NCI-H128 (cell line): Measurements from ENCODE around the gene ASIC4.

Source experiments
- DNase-seq: peaks from one replicate; lab custom pipeline; 2025; ENCODE audit not compliant: unreplicated experiment; lab: John Stamatoyannopoulos, UW

The ASIC4 gene

GRCh38 chr2:219478916-219479315 is 35.4 kb upstream of the ASIC4 start:
- DNase-seq = no peak

DNA sequence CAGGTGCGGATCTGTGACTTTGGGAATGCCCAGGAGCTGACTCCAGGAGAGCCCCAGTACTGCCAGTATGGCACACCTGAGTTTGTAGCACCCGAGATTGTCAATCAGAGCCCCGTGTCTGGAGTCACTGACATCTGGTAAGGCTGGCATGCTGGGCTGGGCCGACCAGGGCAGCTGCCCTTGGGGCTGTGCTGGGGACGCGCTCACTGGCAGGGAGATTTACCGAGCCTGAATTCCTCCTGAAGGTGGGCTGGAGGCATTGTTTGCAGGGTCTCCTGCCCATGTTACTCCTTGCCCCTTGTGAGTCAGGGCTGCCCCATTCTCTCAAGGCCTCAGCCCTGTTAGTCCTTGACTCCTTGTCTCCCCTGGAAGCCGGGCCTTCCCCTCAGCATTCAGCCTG is 34.3 kb upstream of the ASIC4 start:
- DNase-seq = no peak

GRCh38 chr2:219482674-219483405 is 31.4 kb upstream of the ASIC4 start:
- no peak for DNase-seq

- DNase-seq = no peak
These were observed 30.6 kb upstream of the ASIC4 start for GRCh38 chr2:219483451-219484342.

DNA sequence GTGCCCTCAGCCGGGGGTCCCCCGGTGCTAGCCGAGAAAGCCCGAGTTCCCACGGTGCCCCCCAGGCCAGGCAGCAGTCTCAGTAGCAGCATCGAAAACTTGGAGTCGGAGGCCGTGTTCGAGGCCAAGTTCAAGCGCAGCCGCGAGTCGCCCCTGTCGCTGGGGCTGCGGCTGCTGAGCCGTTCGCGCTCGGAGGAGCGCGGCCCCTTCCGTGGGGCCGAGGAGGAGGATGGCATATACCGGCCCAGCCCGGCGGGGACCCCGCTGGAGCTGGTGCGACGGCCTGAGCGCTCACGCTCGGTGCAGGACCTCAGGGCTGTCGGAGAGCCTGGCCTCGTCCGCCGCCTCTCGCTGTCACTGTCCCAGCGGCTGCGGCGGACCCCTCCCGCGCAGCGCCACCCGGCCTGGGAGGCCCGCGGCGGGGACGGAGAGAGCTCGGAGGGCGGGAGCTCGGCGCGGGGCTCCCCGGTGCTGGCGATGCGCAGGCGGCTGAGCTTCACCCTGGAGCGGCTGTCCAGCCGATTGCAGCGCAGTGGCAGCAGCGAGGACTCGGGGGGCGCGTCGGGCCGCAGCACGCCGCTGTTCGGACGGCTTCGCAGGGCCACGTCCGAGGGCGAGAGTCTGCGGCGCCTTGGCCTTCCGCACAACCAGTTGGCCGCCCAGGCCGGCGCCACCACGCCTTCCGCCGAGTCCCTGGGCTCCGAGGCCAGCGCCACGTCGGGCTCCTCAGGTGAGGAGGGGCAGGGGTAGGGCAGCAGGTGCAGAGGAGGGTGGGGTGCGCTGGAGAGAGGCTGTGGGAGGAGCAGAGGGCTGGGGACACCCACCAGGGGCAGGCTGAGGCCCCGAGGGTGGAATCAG is 29.7 kb upstream of the ASIC4 start:
- no peak for DNase-seq

- DNase-seq = no peak
These were observed 29.1 kb upstream of the ASIC4 start for GRCh38 chr2:219485201-219485580.

- no peak for DNase-seq
These were observed 27.8 kb upstream of the ASIC4 start for GRCh38 chr2:219486380-219486959.

DNA sequence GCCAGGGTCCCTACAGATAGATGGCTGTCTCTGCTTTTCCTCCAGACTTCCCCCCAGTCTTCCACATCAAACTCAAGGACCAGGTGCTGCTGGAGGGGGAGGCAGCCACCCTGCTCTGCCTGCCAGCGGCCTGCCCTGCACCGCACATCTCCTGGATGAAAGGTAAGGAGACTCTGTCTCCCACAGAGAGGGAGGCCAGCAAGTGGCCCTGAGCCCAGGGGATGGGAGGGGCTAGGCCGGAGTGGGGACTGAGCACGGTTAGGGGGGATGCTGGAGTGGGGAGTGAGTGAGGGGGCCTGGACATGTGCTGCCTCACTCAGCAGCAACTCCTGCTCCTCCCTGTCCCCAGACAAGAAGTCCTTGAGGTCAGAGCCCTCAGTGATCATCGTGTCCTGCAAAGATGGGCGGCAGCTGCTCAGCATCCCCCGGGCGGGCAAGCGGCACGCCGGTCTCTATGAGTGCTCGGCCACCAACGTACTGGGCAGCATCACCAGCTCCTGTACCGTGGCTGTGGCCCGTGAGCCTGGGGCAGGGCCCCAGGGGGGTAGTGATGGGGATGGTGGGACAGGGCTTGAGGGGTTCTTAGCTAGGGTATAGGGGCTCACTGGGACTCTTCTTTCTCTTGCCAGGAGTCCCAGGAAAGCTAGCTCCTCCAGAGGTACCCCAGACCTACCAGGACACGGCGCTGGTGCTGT is 26.0 kb upstream of the ASIC4 start:
- no peak for DNase-seq

DNA sequence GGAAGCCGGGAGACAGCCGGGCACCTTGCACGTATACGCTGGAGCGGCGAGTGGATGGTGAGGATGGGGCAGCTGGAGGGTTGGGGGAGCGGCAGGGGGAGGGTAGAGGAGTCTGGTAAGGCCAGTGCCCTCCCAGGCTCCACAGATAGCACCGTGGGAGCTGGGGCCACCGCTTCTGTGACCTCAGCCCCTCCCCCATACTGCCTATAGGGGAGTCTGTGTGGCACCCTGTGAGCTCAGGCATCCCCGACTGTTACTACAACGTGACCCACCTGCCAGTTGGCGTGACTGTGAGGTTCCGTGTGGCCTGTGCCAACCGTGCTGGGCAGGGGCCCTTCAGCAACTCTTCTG is 25.5 kb upstream of the ASIC4 start:
- DNase-seq = no peak

GRCh38 chr2:219489315-219489714 is 25.0 kb upstream of the ASIC4 start:
- DNase-seq = no peak

DNA sequence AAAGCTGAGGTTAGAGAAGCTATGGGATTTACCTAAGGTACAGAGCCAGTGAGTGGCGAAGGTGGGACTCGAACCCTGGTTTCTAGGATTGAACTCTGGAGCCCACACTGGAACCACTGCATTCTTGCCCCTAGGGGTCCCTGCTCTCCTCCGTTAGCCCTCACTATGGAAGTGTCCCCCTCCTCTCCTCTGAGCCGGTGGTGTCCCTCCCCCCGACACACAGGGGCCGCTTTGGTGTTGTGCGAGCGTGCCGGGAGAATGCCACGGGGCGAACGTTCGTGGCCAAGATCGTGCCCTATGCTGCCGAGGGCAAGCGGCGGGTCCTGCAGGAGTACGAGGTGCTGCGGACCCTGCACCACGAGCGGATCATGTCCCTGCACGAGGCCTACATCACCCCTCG is 24.1 kb upstream of the ASIC4 start:
- DNase-seq = no peak

- no peak for DNase-seq
These were observed 23.6 kb upstream of the ASIC4 start for GRCh38 chr2:219490600-219491130.

- no peak for DNase-seq
These were observed 22.9 kb upstream of the ASIC4 start for GRCh38 chr2:219491278-219491963.

DNA sequence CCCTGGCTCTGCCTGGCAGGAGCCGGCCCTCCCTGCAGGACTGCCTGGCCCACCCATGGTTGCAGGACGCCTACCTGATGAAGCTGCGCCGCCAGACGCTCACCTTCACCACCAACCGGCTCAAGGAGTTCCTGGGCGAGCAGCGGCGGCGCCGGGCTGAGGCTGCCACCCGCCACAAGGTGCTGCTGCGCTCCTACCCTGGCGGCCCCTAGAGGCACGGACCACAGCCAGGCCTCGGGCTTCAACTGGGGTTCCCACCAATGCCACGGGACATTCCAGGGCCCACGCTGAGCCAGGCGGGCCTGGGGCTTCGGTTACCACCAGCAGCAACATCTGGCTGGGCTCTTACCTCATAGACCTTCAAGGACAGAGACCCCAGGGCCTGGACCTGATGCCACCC is 21.7 kb upstream of the ASIC4 start:
- DNase-seq = no peak

- DNase-seq = no peak
These were observed 21.2 kb upstream of the ASIC4 start for GRCh38 chr2:219493086-219493485.

- no peak for DNase-seq
These were observed 19.2 kb upstream of the ASIC4 start for GRCh38 chr2:219494952-219495530.

- DNase-seq = no peak
These were observed 18.7 kb upstream of the ASIC4 start for GRCh38 chr2:219495531-219496122.

GRCh38 chr2:219496247-219496824 is 17.9 kb upstream of the ASIC4 start:
- no peak for DNase-seq
